ENCODE data around the gene IQCK. TPM values are rescaled to one million over a fixed set of nuclear protein-coding genes. Genes with fewer than 3 reads are reported as not detected.
A peak's percentile ranks its signal among the peaks of the same experiment; 100 is the strongest.
"Not testable (repeated sequence)": the region's sequence is repeated elsewhere in the genome, so short reads cannot be mapped to it uniquely, and the experiment has no call there.

The IQCK gene
- total and polyA plus RNA-seq, 2 experiments from 2014 or later = 7.2 to 11.8 TPM

DNA sequence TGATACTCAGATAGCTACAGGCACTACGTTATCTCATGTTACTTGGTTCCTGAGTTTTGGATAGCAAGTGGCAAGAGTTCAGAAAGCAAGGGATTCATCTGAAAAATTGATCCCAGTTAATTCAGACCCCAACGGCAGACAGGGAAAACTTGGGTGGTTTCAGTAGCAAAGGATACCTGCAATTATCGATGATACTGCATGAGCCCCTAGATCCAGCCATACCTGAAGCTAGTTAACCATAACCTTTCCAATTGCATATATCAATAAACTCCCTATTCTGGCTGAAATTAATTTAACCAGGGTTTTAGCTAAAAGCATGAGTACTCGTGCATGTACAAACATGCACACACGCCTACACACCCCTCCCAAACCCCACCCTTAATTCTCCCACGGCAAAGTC, 4.4 kb upstream of the IQCK start:
- Histone ChIP-seq H3K4me1 (ENCODE audit: insufficient read depth) (peaks cover 15% of the 10 kb centered on the region), H2AFZ (no peak overlapping the region), H3K36me3 (replicated peaks; ENCODE audit: insufficient read depth, low read depth) (no peaks in the 10 kb centered on the region), H3K9me2 (replicated peaks; ENCODE audit: insufficient read depth) (no peaks in the 10 kb centered on the region), H4K20me1 (ENCODE audit: insufficient read depth, poor library complexity, severe bottlenecking) (no peaks in the 10 kb centered on the region), H3K27me3 (no peaks in the 10 kb centered on the region), H3K4me2 (no peak overlapping the region), H3K27ac (no peak overlapping the region), H3K79me2 (peaks cover 49% of the 10 kb centered on the region), H3K9me3 (ENCODE audit: low read depth) (no peaks in the 10 kb centered on the region), H3K4me3 (no peak overlapping the region)
- no peak for DNase-seq (ENCODE audit: low spot score)
- TF ChIP-seq EZH2phosphoT487 (IDR thresholded peaks at IDR 0.05; ENCODE audit: low read depth, severe bottlenecking, unreplicated experiment) = no peak
- TF ChIP-seq CTCF (IDR thresholded peaks at IDR 0.05; ENCODE audit: poor library complexity) = no peak
- no peak for TF ChIP-seq EZH2 (IDR thresholded peaks at IDR 0.05; ENCODE audit: borderline replicate concordance)
- WGBS (ENCODE audit: low lambda C conversion rate, missing lambda C conversion rate) = 97% methylated on average over 6 of the region's 6 CpGs

DNA sequence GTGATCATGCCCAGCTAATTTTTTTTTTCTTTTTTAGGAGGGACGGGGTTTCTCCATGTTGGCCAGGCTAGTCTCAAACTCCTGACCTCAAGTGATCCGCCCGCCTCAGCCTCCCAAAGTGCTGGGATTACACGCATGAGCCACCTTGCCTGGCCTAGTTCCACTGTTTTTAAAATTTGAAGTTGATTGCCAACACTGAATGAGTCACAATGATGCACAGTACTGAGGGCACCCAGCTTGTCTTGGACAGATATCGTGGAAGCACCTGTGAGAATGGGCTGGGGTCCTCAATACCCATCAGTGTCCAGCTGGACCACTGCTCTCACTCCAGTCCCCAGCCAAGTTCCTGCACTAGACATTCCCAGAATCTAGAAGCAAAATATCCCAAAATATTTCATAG, 2.5 kb upstream of the IQCK start:
- DNase-seq (ENCODE audit: low spot score) = no peak
- no peak overlapping the region for H2AFZ ChIP-seq
- TF ChIP-seq EZH2phosphoT487 (IDR thresholded peaks at IDR 0.05; ENCODE audit: low read depth, severe bottlenecking, unreplicated experiment) = no peak
- no peak for TF ChIP-seq CTCF (IDR thresholded peaks at IDR 0.05; ENCODE audit: poor library complexity)
- TF ChIP-seq EZH2 (IDR thresholded peaks at IDR 0.05; ENCODE audit: borderline replicate concordance) = no peak
- H3K27me3 ChIP-seq = no peaks in the 10 kb centered on the region
- no peaks in the 10 kb centered on the region for H3K9me2 ChIP-seq (replicated peaks; ENCODE audit: insufficient read depth)
- no peaks in the 10 kb centered on the region for H3K36me3 ChIP-seq (replicated peaks; ENCODE audit: insufficient read depth, low read depth)
- 96% methylated on average over 5 of the region's 5 CpGs for WGBS (ENCODE audit: low lambda C conversion rate, missing lambda C conversion rate)
- peak overlapping the region; percentile 91 for H3K4me2 ChIP-seq
- H3K79me2 ChIP-seq = peaks cover 65% of the 10 kb centered on the region
- H3K9me3 ChIP-seq (ENCODE audit: low read depth) = no peaks in the 10 kb centered on the region
- no peak overlapping the region for H3K4me3 ChIP-seq
- peaks cover 18% of the 10 kb centered on the region for H3K4me1 ChIP-seq (ENCODE audit: insufficient read depth)
- H3K27ac ChIP-seq = no peak overlapping the region
- H4K20me1 ChIP-seq (ENCODE audit: insufficient read depth, poor library complexity, severe bottlenecking) = no peaks in the 10 kb centered on the region

DNA sequence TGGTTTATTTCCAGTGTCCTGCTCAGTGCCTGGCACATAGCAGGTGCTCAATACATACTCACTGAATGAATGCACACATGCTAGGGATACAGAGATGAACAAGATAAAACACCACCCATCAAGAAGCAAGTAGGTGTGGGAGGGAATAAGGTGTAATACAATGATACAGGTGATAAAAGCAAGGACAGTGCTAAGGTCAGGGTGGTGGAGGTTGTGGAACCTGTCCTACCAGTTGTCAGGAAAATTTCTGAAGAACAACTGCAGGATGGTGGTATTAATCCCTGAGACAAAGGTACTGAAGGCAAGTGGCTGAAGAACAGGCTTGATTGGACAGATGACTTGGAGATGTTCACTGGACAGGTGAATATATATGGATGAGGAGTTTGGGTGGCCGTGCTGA, 1.9 kb upstream of the IQCK start:
- TF ChIP-seq EZH2phosphoT487 (IDR thresholded peaks at IDR 0.05; ENCODE audit: low read depth, severe bottlenecking, unreplicated experiment) (no peak), CTCF (IDR thresholded peaks at IDR 0.05; ENCODE audit: poor library complexity) (no peak), EZH2 (IDR thresholded peaks at IDR 0.05; ENCODE audit: borderline replicate concordance) (no peak)
- no peaks in the 10 kb centered on the region for H3K36me3 ChIP-seq (replicated peaks; ENCODE audit: insufficient read depth, low read depth)
- no peaks in the 10 kb centered on the region for H3K9me3 ChIP-seq (ENCODE audit: low read depth)
- no peaks in the 10 kb centered on the region for H3K9me2 ChIP-seq (replicated peaks; ENCODE audit: insufficient read depth)
- WGBS (ENCODE audit: low lambda C conversion rate, missing lambda C conversion rate) = 67% methylated on average over 1 of the region's 1 CpG
- peaks cover 68% of the 10 kb centered on the region for H3K79me2 ChIP-seq
- no peak overlapping the region for H2AFZ ChIP-seq
- DNase-seq (ENCODE audit: low spot score) = no peak
- H3K4me1 ChIP-seq (ENCODE audit: insufficient read depth) = peaks cover 18% of the 10 kb centered on the region
- no peak overlapping the region for H3K27ac ChIP-seq
- H3K27me3 ChIP-seq = no peaks in the 10 kb centered on the region
- no peak overlapping the region for H3K4me3 ChIP-seq
- peak overlapping the region; percentile 91 for H3K4me2 ChIP-seq
- no peaks in the 10 kb centered on the region for H4K20me1 ChIP-seq (ENCODE audit: insufficient read depth, poor library complexity, severe bottlenecking)

DNA sequence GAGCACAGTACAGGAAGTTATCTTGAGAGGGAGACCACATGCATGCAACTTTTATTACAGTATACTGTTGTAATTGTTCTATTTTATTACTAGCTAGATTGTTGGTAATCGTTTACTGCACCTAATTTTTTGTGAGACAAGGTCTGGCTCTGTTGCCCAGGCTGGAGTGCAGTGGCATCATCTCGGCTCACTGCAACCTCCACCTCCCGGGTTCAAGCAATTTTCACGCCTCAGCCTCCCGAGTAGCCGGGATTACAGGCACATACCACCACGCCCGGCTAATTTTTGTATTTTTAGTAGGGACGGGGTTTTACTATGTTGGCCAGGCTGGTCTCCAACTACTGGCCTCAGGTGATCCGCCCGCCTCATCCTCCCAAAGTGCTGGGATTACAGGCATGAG, 1.3 kb upstream of the IQCK start:
- H3K9me2 ChIP-seq (replicated peaks; ENCODE audit: insufficient read depth); H3K9me3 ChIP-seq (ENCODE audit: low read depth); H3K27me3 ChIP-seq; H3K36me3 ChIP-seq (replicated peaks; ENCODE audit: insufficient read depth, low read depth); DNase-seq (ENCODE audit: low spot score); H4K20me1 ChIP-seq (ENCODE audit: insufficient read depth, poor library complexity, severe bottlenecking): not testable (repeated sequence)
- H3K4me3 ChIP-seq = peak overlapping the region; percentile 96
- H3K4me1 ChIP-seq (ENCODE audit: insufficient read depth) = peaks cover 18% of the 10 kb centered on the region
- H3K79me2 ChIP-seq = peaks cover 68% of the 10 kb centered on the region
- H2AFZ ChIP-seq = peak overlapping the region; percentile 93
- WGBS (ENCODE audit: low lambda C conversion rate, missing lambda C conversion rate) = 19% methylated on average over 11 of the region's 11 CpGs
- H3K27ac ChIP-seq = peak overlapping the region; percentile 82
- peak overlapping the region; percentile 91 for H3K4me2 ChIP-seq

Data from hepatocyte (in vitro differentiated cells).